ENCODE measurements around the gene GUF1.

GUF1 gene

DNA sequence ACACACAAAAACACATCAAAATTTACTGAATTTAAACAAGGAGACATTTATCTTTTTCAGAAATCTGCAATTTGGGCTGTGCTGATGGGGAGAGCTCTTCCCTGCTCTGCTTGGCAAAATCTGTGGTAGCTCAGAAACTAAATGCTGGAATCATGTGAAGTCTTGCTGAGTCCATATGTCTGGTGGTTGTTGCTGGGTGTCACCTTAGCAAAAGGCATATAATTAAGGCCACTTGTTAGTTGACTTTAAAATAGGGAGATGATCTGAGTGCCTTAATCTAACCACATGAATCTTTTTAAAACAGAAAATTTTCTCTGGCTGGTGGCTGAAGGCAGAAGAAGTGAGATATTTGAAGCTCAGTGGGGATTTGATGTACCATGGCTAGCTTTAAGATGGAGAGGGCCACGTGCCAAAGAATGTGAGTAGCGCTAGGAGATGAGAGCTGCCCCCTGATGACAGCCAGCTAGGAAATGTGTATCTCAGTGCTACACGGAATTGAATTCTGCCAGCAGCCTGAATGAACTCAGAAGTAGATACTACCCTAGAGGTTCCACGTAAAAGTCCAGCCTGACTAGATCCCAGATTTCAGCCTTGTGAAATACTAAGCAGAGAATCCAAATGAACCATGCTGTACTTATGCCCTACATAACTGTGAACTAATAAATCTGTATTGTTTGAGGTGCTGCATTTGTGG lies 7.6 kb upstream of the GUF1 start:
- Histone ChIP-seq H3K4me1 (ENCODE audit: insufficient read depth, low read length) (no peaks in the 10 kb centered on the region), H3K9me3 (ENCODE audit: control insufficient read depth, insufficient read depth, low read length) (no peaks in the 10 kb centered on the region), H3K36me3 (ENCODE audit: insufficient read depth, low read length) (no peaks in the 10 kb centered on the region), H3K9ac (ENCODE audit: low read depth, low read length) (no peak overlapping the region)

DNA sequence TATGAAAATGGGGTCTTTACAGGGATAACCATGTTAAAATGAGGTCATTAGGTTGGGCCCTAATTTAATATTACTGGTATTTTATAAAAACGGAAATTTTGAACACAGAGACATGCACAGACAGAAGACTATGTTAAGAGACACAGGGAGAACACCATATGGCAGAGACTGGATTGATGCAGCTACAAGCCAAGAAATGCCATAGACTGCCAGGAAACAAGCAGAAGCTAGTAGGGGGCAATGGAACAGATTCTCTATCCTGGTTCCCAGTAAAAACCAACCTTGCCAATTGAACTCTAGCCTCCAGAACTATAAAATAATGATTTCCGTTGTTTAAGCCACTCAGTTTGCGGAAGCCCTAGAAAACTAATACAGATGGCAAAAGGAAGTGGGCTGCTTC lies 6.6 kb upstream of the GUF1 start:
- no peak overlapping the region for H3K9ac ChIP-seq (ENCODE audit: low read depth, low read length)
- no peaks in the 10 kb centered on the region for H3K9me3 ChIP-seq (ENCODE audit: control insufficient read depth, insufficient read depth, low read length)
- no peaks in the 10 kb centered on the region for H3K4me1 ChIP-seq (ENCODE audit: insufficient read depth, low read length)
- H3K36me3 ChIP-seq (ENCODE audit: insufficient read depth, low read length), result no peaks in the 10 kb centered on the region

DNA sequence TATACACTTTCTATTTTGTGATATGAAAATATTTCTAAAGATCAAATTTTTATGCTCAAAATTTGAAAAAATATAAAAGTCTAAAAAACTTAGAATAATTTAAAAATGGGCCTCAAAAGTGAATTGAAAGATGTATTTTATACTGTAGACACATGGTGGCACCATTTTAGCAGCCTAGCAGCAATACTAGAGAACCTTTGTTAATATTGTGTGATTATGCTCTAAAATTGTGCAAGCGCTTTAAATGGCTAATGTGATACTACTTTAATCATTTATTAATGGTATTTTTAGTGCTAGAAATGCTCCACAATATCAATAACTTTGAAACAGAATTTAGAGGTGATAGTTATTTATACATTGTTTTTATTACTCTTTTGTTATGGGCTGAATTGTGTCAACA lies 3.7 kb upstream of the GUF1 start:
- Histone ChIP-seq H3K9me3 (ENCODE audit: control insufficient read depth, insufficient read depth, low read length) (no peaks in the 10 kb centered on the region), H3K4me1 (ENCODE audit: insufficient read depth, low read length) (no peaks in the 10 kb centered on the region), H3K9ac (ENCODE audit: low read depth, low read length) (no peak overlapping the region), H3K36me3 (ENCODE audit: insufficient read depth, low read length) (no peaks in the 10 kb centered on the region)

DNA sequence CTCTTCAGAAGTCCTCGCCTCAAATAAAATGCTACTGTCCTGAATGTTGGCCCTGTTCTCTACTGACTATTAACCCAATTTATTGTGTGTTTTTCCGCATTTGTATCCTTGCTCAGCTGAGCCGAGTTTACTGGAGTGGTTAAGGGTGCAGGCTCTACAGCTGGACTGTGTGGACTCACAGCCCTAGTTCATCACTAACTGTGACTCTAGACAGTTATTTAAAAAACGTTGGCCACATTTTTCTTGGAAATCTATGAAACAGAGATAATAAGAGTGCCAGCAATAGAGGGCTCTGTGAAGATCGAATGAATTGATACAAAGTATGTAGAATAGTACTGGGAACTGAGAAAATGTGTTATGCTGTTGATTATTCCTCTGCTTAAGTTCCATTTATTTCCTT lies 2.9 kb upstream of the GUF1 start:
- H3K4me1 ChIP-seq (ENCODE audit: insufficient read depth, low read length), result peaks cover 5% of the 10 kb centered on the region; the same call in 1 of the 2 replicates
- H3K9me3 ChIP-seq (ENCODE audit: control insufficient read depth, insufficient read depth, low read length), result no peaks in the 10 kb centered on the region
- no peaks in the 10 kb centered on the region for H3K36me3 ChIP-seq (ENCODE audit: insufficient read depth, low read length)
- H3K9ac ChIP-seq (ENCODE audit: low read depth, low read length), result no peak overlapping the region

DNA sequence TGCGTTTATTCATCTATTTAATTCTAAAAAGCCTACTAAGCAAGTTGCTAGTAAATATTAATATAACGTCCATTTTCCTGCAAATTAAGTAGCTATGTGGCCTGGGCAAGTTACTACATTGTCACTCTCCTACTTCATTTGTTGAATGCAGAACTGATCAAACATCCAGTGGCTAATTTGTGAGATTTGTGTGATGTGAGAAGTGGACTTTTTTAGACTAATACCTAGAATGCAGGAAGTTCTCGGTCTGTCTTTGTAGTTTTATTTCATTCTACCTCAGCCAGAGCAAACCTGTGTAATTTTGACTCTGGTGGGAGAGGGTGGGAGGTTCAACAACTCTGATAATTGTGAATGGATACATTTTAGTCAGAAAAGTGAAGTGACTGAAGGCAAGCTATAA lies 840 bp downstream of the GUF1 start:
- H3K9me3 ChIP-seq (ENCODE audit: control insufficient read depth, insufficient read depth, low read length), result no peaks in the 10 kb centered on the region
- peak overlapping the region; percentile 96 for H3K9ac ChIP-seq (ENCODE audit: low read depth, low read length)
- H3K4me1 ChIP-seq (ENCODE audit: insufficient read depth, low read length), result peaks cover 5% of the 10 kb centered on the region; the same call in 1 of the 2 replicates
- H3K36me3 ChIP-seq (ENCODE audit: insufficient read depth, low read length), result peaks cover 3% of the 10 kb centered on the region

DNA sequence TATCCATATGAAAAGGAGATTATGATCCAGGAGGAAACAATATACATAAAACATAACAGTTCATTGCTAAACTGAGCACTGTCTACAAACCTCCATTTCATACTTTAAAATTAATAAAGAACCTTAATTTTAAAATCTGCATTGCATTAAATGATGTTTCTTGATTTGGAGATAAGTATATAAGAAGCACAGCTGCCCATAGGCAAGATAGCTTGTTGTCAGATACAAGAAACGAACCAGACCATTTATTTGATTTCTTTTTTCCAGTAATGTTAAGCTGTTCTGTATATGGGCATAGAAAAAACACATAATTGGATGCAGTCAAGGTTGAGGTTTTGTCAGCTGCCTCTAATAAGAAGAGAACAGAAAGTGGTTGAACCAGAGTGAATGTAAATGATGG lies 6.4 kb downstream of the GUF1 start:
- Histone ChIP-seq H3K4me1 (ENCODE audit: insufficient read depth, low read length) (peaks cover 5% of the 10 kb centered on the region; the same call in 1 of the 2 replicates), H3K9ac (ENCODE audit: low read depth, low read length) (no peak overlapping the region), H3K36me3 (ENCODE audit: insufficient read depth, low read length) (peaks cover 9% of the 10 kb centered on the region), H3K9me3 (ENCODE audit: control insufficient read depth, insufficient read depth, low read length) (no peaks in the 10 kb centered on the region)

DNA sequence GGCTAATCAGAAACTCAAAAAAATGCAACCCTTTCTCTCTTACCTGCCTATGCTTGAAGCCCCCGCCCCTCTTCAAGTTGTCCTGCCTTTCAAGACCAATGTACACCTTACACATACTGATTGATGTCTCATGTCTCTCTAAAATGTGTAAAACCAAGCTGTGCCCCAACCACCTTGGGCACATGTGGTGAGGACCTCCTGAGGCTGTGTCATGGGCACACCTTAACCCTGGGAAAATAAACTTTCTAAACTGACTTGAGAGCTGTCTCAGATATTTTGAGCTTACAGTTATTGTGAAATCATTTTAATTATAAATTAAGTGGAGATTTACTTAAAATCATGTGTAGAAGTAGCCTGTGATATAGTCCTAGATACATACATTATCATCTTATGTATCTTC lies 22.2 kb downstream of the GUF1 start:
- Histone ChIP-seq H3K9ac (ENCODE audit: low read depth, low read length) (no peak overlapping the region), H3K36me3 (ENCODE audit: insufficient read depth, low read length) (peaks cover 12% of the 10 kb centered on the region; the same call in 1 of the 2 replicates), H3K4me1 (ENCODE audit: insufficient read depth, low read length) (no peaks in the 10 kb centered on the region), H3K9me3 (ENCODE audit: control insufficient read depth, insufficient read depth, low read length) (no peaks in the 10 kb centered on the region)

DNA sequence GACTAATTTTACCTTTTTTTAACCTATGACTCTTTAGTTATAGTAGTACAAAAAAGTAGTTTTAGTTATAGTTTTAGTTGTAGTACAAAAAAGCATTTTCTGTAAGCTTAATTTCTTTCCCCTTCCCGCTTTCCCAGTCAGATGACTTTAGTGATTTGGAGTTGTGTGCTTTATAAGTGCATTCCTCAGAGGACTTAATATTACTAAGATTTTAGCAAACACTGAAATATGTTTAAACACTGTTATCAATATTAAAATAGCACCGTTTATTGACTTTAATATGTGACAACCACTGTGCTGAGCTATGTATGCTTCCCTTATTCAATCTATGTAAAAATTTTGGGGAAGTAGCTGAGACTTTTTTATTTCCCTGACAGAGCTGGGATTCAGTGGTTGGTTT lies 22.8 kb downstream of the GUF1 start:
- Histone ChIP-seq H3K36me3 (ENCODE audit: insufficient read depth, low read length) (peaks cover 12% of the 10 kb centered on the region; the same call in 1 of the 2 replicates), H3K9ac (ENCODE audit: low read depth, low read length) (no peak overlapping the region), H3K9me3 (ENCODE audit: control insufficient read depth, insufficient read depth, low read length) (no peaks in the 10 kb centered on the region), H3K4me1 (ENCODE audit: insufficient read depth, low read length) (no peaks in the 10 kb centered on the region)

DNA sequence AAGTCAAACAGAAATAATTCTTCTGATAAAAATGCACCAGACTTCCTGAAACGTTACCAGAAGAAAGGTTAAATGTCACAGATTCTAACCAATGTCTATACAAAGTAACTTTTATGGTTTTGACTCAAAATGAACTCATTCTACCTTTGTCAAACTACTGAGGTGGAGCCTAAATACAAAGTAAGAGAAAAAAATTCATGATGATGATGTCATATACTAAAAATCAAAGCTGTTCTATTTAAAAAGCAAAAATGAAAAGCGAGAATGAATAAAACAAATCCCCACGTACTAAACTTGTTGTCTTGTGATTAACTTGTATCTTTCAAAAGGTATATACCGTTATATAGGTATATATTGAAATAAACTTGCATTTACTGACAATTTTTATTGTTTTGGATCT lies 26.5 kb downstream of the GUF1 start:
- H3K36me3 ChIP-seq (ENCODE audit: insufficient read depth, low read length), result peaks cover 8% of the 10 kb centered on the region
- H3K9me3 ChIP-seq (ENCODE audit: control insufficient read depth, insufficient read depth, low read length), result no peaks in the 10 kb centered on the region
- H3K4me1 ChIP-seq (ENCODE audit: insufficient read depth, low read length), result no peaks in the 10 kb centered on the region
- no peak overlapping the region for H3K9ac ChIP-seq (ENCODE audit: low read depth, low read length)

DNA sequence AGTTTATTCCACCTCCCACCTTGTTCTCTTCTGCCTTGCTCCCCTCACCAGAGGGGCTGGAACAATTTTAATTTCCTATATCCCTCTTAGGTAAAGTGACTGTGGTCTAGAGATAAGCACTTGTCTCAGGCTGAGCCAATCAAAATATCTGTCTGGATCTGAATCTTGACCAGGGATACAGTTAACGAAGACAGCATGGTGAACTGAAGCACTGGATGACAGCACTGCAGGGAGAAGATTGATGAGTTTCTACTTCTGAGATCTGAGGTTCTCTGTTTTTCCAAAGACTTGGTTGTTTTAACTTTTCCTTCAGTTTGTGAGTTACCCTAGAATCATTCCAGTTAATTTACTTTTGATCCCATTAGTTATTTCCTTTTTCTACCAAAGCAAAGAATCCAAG lies 34.9 kb downstream of the GUF1 start:
- no peaks in the 10 kb centered on the region for H3K36me3 ChIP-seq (ENCODE audit: insufficient read depth, low read length)
- H3K9me3 ChIP-seq (ENCODE audit: control insufficient read depth, insufficient read depth, low read length), result no peaks in the 10 kb centered on the region
- H3K4me1 ChIP-seq (ENCODE audit: insufficient read depth, low read length), result no peaks in the 10 kb centered on the region
- H3K9ac ChIP-seq (ENCODE audit: low read depth, low read length), result no peak overlapping the region

DNA sequence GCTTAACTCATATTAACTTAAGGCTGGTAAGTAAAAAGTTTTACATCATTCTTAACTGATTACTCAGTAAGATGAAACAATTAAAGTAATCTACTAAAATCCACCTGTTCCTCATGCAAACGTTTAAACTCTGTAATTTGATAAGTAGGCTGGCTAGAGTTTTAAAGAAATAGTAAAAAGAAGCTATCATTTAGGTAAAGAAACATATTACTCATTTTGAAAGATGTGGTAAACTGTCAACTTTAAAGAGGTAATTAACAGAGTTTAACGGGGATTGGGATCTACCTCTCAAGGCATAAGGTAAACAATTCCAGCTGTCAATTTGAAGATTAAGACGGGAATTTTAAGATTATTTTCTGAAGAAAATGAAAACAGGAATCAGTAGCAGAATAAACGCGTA lies 38.4 kb downstream of the GUF1 start:
- H3K4me1 ChIP-seq (ENCODE audit: insufficient read depth, low read length), result no peaks in the 10 kb centered on the region
- H3K9ac ChIP-seq (ENCODE audit: low read depth, low read length), result no peak overlapping the region
- H3K9me3 ChIP-seq (ENCODE audit: control insufficient read depth, insufficient read depth, low read length), result no peaks in the 10 kb centered on the region
- no peaks in the 10 kb centered on the region for H3K36me3 ChIP-seq (ENCODE audit: insufficient read depth, low read length)

DNA sequence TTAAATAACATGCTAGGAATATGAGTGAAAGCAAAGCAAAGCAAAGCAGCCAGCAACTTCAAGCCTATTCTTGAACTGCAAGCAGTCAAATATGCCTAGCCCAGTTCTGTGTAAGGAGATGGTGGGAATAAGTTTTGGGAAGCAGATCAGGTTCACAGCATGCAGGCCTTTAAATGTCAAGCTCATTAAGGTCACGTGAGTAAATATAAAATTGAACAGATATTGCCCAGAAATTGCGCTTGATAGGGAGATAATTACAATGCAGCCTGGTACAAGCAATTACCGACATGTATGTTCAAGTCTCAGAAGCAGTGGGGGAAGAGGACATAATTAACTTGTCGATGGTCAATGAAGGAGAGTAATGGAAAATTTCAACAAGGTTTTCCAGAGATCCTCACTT lies 42.2 kb downstream of the GUF1 start:
- H3K9ac ChIP-seq (ENCODE audit: low read depth, low read length), result no peak overlapping the region

DNA sequence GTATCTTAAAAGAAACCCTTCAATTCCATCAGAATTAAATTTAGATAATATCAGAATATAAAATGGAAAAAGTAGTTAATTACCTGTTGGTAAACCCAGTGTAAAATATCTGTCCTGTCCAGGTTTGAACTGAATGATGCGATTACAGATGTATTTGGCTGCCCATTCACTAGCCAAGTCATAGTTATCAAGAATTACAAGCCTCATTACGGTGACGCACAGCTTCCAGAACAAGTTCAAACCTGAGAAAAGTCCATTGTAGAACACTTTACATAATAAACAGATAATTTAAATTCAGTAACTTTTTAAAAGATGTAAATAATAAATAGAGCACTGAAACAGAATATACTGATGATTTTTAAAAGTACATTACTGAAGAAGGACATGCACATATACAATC lies 43.8 kb downstream of the GUF1 start:
- H3K36me3 ChIP-seq (ENCODE audit: insufficient read depth, low read length), result no peaks in the 10 kb centered on the region
- H3K9ac ChIP-seq (ENCODE audit: low read depth, low read length), result no peak overlapping the region
- no peaks in the 10 kb centered on the region for H3K9me3 ChIP-seq (ENCODE audit: control insufficient read depth, insufficient read depth, low read length)
- peaks cover 7% of the 10 kb centered on the region; the same call in 1 of the 2 replicates for H3K4me1 ChIP-seq (ENCODE audit: insufficient read depth, low read length)

More for the DNA sequence above, 42.2 kb downstream of the GUF1 start:
- Histone ChIP-seq H3K9me3 (ENCODE audit: control insufficient read depth, insufficient read depth, low read length) (no peaks in the 10 kb centered on the region), H3K4me1 (ENCODE audit: insufficient read depth, low read length) (peaks cover 7% of the 10 kb centered on the region; the same call in 1 of the 2 replicates), H3K36me3 (ENCODE audit: insufficient read depth, low read length) (no peaks in the 10 kb centered on the region)

DNA sequence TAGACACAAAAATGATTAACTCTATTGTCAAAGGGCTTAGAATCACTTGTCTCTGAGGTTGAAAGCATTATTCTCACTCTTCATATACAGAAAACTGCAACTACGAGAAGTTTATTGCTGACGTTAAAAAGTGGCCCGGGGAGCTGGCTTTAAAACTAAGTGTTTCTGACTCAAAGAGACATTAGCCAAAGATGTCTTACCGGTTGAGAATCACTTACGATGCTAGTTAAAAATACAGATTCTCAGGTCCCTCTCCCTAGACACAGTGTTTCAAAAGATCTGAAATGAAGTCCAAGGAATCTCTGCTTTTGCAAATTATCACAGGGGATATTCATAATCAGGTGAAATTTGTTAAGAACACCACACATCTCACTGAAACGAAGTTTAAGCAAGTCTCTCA lies 46.9 kb downstream of the GUF1 start:
- no peaks in the 10 kb centered on the region for H3K9me3 ChIP-seq (ENCODE audit: control insufficient read depth, insufficient read depth, low read length)
- H3K9ac ChIP-seq (ENCODE audit: low read depth, low read length), result peak overlapping the region; percentile 69
- H3K36me3 ChIP-seq (ENCODE audit: insufficient read depth, low read length), result no peaks in the 10 kb centered on the region
- H3K4me1 ChIP-seq (ENCODE audit: insufficient read depth, low read length), result peaks cover 7% of the 10 kb centered on the region; the same call in 1 of the 2 replicates

DNA sequence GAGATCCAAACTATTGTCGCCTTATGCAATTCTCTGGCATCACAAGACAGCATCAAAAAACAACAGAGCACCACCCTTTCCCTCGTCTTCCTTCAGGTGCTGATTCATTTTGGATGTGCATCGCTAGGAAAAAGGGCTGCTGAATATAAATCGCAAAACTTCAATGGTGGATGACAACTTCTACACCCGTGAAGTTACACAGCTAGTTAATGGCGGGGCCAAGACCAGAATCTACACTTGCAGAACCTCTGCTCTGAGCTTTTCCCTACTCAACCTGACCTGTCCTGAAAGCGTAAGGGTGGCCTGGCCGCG lies 47.5 kb downstream of the GUF1 start:
- no peaks in the 10 kb centered on the region for H3K9me3 ChIP-seq (ENCODE audit: control insufficient read depth, insufficient read depth, low read length)
- no peaks in the 10 kb centered on the region for H3K36me3 ChIP-seq (ENCODE audit: insufficient read depth, low read length)
- H3K4me1 ChIP-seq (ENCODE audit: insufficient read depth, low read length), result peaks cover 7% of the 10 kb centered on the region; the same call in 1 of the 2 replicates
- peak overlapping the region; percentile 69 for H3K9ac ChIP-seq (ENCODE audit: low read depth, low read length)
